Measurements from ENCODE around the gene DYNLT2. TPM values are rescaled to one million over a fixed set of nuclear protein-coding genes. Genes with fewer than 3 reads are reported as not detected.
"Not testable (repeated sequence)": the region's sequence is repeated elsewhere in the genome, so short reads cannot be mapped to it uniquely, and the experiment has no call there.

Gene DYNLT2
- total RNA-seq, 1 donor from 2014 or later: 0.62 TPM

GRCh38 chr6:169784821-169785340 is 33.5 kb upstream of the DYNLT2 start:
- intact Hi-C loops (cut with micrococcal nuclease): no loop called here
- DNase-seq (no peak), ATAC-seq (no peak)

- DNase-seq: no peak
- intact Hi-C loops (cut with micrococcal nuclease): no loop called here
- no peak for ATAC-seq
These were observed 32.8 kb upstream of the DYNLT2 start for GRCh38 chr6:169783971-169784820.

DNA sequence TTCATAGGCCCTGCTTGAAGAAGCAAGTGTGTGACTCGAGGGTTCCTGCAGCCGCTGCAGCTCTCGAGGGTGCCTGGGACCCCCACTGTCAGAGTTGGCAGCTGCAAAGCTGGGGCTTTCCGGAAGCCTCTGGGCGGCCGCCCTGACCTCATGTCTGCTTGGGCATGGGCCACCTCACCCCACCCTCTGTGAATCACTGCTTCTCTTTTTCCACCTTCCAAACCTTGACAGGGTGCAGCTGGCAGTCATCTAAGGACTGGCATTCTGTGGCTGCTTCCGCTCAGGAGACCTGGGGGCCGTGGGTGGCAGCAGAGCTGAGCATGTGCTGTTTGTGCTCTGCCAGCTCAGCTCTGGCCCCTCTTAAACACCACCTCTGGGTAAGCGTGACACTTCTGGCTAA is 32.0 kb upstream of the DYNLT2 start:
- ATAC-seq (no peak), DNase-seq (no peak)

DNA sequence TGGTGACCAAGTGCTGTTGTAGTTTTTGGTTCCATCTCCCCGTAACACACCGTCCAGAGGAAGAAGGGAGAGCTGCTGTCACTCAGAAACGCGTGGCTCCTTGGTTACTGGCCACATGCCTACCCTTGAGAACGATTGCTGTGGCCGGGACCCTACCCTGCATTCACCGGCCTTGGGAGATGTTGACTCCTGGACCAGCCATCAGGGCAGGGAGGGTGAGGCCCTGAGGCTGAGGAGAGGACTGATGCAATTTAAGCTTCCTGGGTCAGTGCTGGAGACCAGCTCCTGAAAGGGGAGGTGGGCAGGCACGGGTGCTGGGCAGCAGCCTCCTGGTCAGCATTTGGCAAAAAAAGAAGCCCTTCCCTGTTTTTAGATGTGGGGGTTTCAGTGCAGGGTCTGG is 31.6 kb upstream of the DYNLT2 start:
- DNase-seq (no peak), ATAC-seq (no peak)
- intact Hi-C loops (cut with micrococcal nuclease): no loop called here

More for the DNA sequence above, 32.0 kb upstream of the DYNLT2 start:
- intact Hi-C loops (cut with micrococcal nuclease): no loop called here

- intact Hi-C loops (cut with micrococcal nuclease): no loop called here
- no peak for ATAC-seq
- no peak for DNase-seq
These were observed 29.3 kb upstream of the DYNLT2 start for GRCh38 chr6:169780571-169781091.

- DNase-seq (no peak), ATAC-seq (no peak)
- intact Hi-C loops (cut with micrococcal nuclease): no loop called here
These were observed 28.5 kb upstream of the DYNLT2 start for GRCh38 chr6:169779896-169780295.

GRCh38 chr6:169779092-169779815 is 27.9 kb upstream of the DYNLT2 start:
- intact Hi-C loops (cut with micrococcal nuclease): no loop called here
- DNase-seq: no peak
- no peak for ATAC-seq

DNA sequence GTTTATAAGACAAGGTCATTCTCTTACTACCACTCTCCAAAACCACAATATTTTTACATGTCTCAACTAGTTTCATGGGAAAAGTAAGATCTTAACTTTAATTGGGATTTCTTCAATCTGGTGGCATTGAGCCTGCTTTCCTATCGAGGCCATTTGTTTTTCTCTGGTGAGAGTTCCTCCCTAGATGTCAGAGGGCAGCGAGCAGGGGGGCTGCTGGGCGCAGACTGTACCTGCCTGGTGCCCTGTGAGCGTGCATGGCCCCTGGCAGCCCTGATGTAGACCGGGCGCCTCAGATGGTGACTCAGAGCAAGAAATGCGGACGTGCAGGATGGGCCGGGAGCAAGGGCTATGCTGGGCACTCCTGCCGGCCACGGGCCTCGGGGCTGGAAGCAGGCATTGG is 27.3 kb upstream of the DYNLT2 start:
- intact Hi-C loops (cut with micrococcal nuclease): no loop called here
- DNase-seq (no peak), ATAC-seq (no peak)

GRCh38 chr6:169777896-169778295 is 26.5 kb upstream of the DYNLT2 start:
- ATAC-seq: no peak

DNA sequence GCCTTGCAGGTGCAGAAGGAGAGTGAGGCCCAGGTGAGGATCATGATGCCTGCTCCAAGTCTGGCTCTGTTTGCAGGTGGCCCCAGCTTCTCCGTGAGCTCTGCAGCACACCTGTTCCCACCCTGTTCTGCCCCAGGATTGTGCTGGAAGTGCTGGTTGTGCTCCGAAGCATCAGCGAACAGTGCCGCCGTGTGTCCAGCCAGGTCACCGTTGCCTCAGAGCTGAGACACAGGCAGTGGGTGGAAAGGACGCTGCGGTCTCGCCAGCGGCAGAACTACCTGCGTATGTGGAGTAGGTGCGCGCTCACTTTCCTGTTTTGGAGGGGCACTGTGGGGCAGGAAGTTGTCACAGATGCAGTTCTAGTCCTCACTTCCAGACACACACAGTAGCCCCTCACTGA is 25.0 kb upstream of the DYNLT2 start:
- intact Hi-C loops (cut with micrococcal nuclease): no loop called here
- ATAC-seq (no peak), DNase-seq (no peak)

More at GRCh38 chr6:169777896-169778295, 26.5 kb upstream of the DYNLT2 start:
- no peak for DNase-seq
- intact Hi-C loops (cut with micrococcal nuclease): no loop called here

GRCh38 chr6:169775321-169775720 is 23.9 kb upstream of the DYNLT2 start:
- intact Hi-C loops (cut with micrococcal nuclease): no loop called here
- no peak for ATAC-seq
- no peak for DNase-seq

- no peak for ATAC-seq
- intact Hi-C loops (cut with micrococcal nuclease): no loop called here
These were observed 23.0 kb upstream of the DYNLT2 start for GRCh38 chr6:169774347-169774746.

DNA sequence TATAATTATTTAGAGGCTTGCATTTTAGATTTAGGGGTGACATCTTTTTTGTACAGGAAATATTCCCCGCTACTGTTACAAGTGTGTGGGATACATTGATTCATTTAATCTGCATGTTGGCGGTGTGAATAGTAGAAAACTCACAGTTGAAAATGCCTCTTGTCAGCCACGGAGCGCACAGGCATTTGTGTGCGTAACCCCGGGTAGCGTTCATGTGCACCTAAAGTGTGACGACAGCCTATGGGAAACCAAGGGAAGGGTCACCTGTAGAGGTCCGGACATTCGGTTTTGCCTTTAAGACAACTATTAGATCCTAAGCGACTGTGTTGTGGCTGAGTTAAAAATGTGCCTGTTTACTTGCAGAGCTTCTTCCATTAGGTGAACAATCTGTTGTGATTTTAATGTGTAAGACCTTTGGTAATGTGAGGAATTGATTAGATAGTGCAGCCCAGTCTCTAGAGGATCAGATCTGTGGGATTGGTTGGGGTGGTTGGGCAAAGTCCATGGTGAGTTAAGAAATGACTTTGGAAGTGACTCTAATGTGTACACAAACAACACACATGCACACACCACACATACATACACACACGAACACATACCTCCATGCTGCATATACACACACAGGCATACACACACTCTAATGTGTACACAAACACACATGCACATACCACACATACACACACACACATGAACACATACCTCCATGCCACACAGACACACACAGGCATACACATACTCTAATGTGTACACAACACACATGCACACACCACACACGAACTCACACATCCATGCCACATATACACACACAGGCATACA is 15.8 kb upstream of the DYNLT2 start:
- DNase-seq: no peak
- intact Hi-C loops (cut with micrococcal nuclease): no loop called here
- ATAC-seq: no peak

More at GRCh38 chr6:169774347-169774746, 23.0 kb upstream of the DYNLT2 start:
- DNase-seq: no peak

- intact Hi-C loops (cut with micrococcal nuclease): no loop called here
- ATAC-seq (no peak), DNase-seq (no peak)
These were observed 14.9 kb upstream of the DYNLT2 start for GRCh38 chr6:169766232-169766631.

GRCh38 chr6:169765789-169766188 is 14.4 kb upstream of the DYNLT2 start:
- DNase-seq; ATAC-seq; intact Hi-C loops (cut with micrococcal nuclease): not testable (repeated sequence)

- DNase-seq: no peak
- ATAC-seq: no peak
- intact Hi-C loops (cut with micrococcal nuclease): no loop called here
These were observed 12.5 kb upstream of the DYNLT2 start for GRCh38 chr6:169763881-169764280.

DNA sequence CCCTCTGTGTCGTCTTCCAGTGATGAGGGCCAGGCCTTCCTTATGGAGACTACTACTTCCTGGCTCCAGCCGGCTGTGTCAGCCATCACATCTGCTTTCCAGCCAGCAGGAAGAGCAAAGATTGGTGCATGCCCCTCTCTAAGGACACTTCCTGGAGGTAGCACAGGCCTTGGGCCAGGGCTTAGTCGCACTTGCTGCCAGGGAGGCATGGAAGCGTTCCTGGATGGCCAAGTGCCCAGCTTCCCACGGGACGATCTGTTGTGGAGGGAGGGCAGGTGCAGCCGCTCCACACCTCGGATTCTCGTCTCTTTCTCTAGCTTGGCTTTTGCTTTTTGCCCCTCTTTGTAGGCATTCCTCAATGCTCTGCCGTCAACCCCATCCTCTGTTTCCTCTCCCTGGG is 11.9 kb upstream of the DYNLT2 start:
- peak; percentile 65 for DNase-seq
- intact Hi-C loops (cut with micrococcal nuclease): no loop called here
- ATAC-seq: peak; percentile 90

GRCh38 chr6:169755162-169755561 is 3.8 kb upstream of the DYNLT2 start:
- DNase-seq (no peak), ATAC-seq (no peak)
- intact Hi-C loops (cut with micrococcal nuclease): no loop called here

- ATAC-seq (no peak), DNase-seq (no peak)
- intact Hi-C loops (cut with micrococcal nuclease): no loop called here
These were observed 777 bp upstream of the DYNLT2 start for GRCh38 chr6:169752074-169752623.

Data from left ventricle myocardium superior (tissue), 1 donor.